Uterus (tissue), 4 donors: Measurements from ENCODE around the gene TMCO1. TPM values are rescaled to one million over a fixed set of nuclear protein-coding genes. Genes with fewer than 3 reads are reported as not detected.

Experiments used
- DNase-seq, 2 donors: peaks; one replicate each; pipeline ENCODE4 v3.0.0-alpha.2; 2019 to 2020
- H3K27ac ChIP-seq, 2 donors: fragments of 200-600 bp; sonication (generic); 1 replicate in 1 of 2; 2 replicates in 1 of 2; pipeline ENCODE4 v1.5.1; 2016 to 2018
- H3K27me3 ChIP-seq, 2 donors: fragments of 200-600 bp; sonication (generic); one replicate each; pipeline ENCODE4 v1.5.1; 2018 to 2019; ENCODE audit warnings: control low read depth in 1 of 2
- H3K36me3 ChIP-seq, 2 donors: fragments of 200-600 bp; sonication (generic); one replicate each; pipeline ENCODE4 v1.5.1; 2019; ENCODE audit warnings: control low read depth in 1 of 2
- H3K4me1 ChIP-seq, 2 donors: fragments of 200-600 bp; sonication (generic); one replicate each; pipeline ENCODE4 v1.5.1; 2018 to 2019; ENCODE audit warnings: control low read depth in 1 of 2
- H3K4me3 ChIP-seq, 2 donors: fragments of 200-600 bp; sonication (generic); 1 replicate in 1 of 2; 2 replicates in 1 of 2; pipeline ENCODE4 v1.5.1; 2018 to 2019; ENCODE audit warnings: mild to moderate bottlenecking in 1 of 2
- H3K9me3 ChIP-seq, 2 donors: fragments of 200-600 bp; sonication (generic); one replicate each; pipeline ENCODE4 v1.5.1; 2019; ENCODE audit warnings: control low read depth in 1 of 2
- CTCF ChIP-seq, 4 experiments: fragments of 200-600 bp in 2 of 4; fragments of 450-650 bp in 2 of 4; sonication (generic) in 2 of 4; IDR thresholded peaks; one replicate each; pipeline ENCODE4 v1.5.1; 2016 to 2019; ENCODE audit warnings: antibody characterized with exemption in 4 of 4, mild to moderate bottlenecking in 2 of 4, moderate library complexity in 1 of 4
- POLR2A ChIP-seq, 2 donors: fragments of 450-650 bp; IDR thresholded peaks; one replicate each; pipeline ENCODE4 v1.6.1; 2016; ENCODE audit warnings: antibody characterized with exemption in 2 of 2, mild to moderate bottlenecking in 1 of 2, moderate library complexity in 1 of 2
- intact Hi-C: fragments of 100-400 bp; cut with DNase I; formaldehyde crosslinking; loops from one replicate; pipeline ENCODE4 v1.15.1; 2023; ENCODE audit warnings: low total_unique reads
- total RNA-seq, 4 donors: library from RNA; depleted of rRNA in 3 of 4; stranded (reverse); fragments of >200 nt in 3 of 4; gene quantifications; one replicate each; pipeline versions ENCODE4 v1.1.0 to v1.2.4, GENCODE V29; 2014 to 2023
- donor health status: DM: yes; HTN: yes; CAD: no.

The TMCO1 gene
- total RNA-seq, 4 donors from 2014 or later, result 36.2 to 87.1 (median 54.8) TPM

GRCh38 chr1:165697491-165697880 lies 71.2 kb downstream of the TMCO1 start:
- H3K27ac ChIP-seq, result peak overlapping the region; percentile 91 to 98
- H3K9me3 ChIP-seq, result no peaks in the 10 kb centered on the region
- intact Hi-C loops, result no loop called here
- TF ChIP-seq CTCF (IDR thresholded peaks at IDR 0.05), result no peak
- no peak for TF ChIP-seq POLR2A (IDR thresholded peaks at IDR 0.05)
- peaks cover 13 to 14% of the 10 kb centered on the region in 2 donors for H3K4me1 ChIP-seq
- DNase-seq, result no peak
- peak overlapping the region; percentile 75 to 93 for H3K4me3 ChIP-seq
- no peaks in the 10 kb centered on the region for H3K27me3 ChIP-seq
- H3K36me3 ChIP-seq, result no peaks in the 10 kb centered on the region

GRCh38 chr1:165696625-165697100 lies 72.0 kb downstream of the TMCO1 start:
- peak overlapping the region; percentile 0 to 91 for H3K27ac ChIP-seq
- H3K4me1 ChIP-seq, result peaks cover 13 to 14% of the 10 kb centered on the region in 2 donors
- no peaks in the 10 kb centered on the region for H3K36me3 ChIP-seq
- no peak overlapping the region for H3K4me3 ChIP-seq
- no peaks in the 10 kb centered on the region for H3K9me3 ChIP-seq
- intact Hi-C loops, result no loop called here
- no peaks in the 10 kb centered on the region for H3K27me3 ChIP-seq
- TF ChIP-seq CTCF (IDR thresholded peaks at IDR 0.05), result no peak
- no peak for TF ChIP-seq POLR2A (IDR thresholded peaks at IDR 0.05)
- DNase-seq, result peak; percentile 16 to 24

GRCh38 chr1:165695031-165695430 lies 73.6 kb downstream of the TMCO1 start:
- Histone ChIP-seq H3K4me3 (no peak overlapping the region), H3K27me3 (no peaks in the 10 kb centered on the region), H3K27ac (no peak overlapping the region), H3K9me3 (no peaks in the 10 kb centered on the region), H3K4me1 (peaks cover 13 to 14% of the 10 kb centered on the region in 2 donors), H3K36me3 (no peaks in the 10 kb centered on the region)
- no peak for DNase-seq
- TF ChIP-seq POLR2A (IDR thresholded peaks at IDR 0.05) (no peak), CTCF (IDR thresholded peaks at IDR 0.05) (no peak)
- intact Hi-C loops, result no loop called here

GRCh38 chr1:165688046-165688445 lies 80.6 kb downstream of the TMCO1 start:
- no peak overlapping the region for H3K27ac ChIP-seq

GRCh38 chr1:165686971-165687433 lies 81.7 kb downstream of the TMCO1 start:
- no peaks in the 10 kb centered on the region for H3K27me3 ChIP-seq
- DNase-seq, result no peak
- H3K9me3 ChIP-seq, result no peaks in the 10 kb centered on the region
- H3K36me3 ChIP-seq, result no peaks in the 10 kb centered on the region
- intact Hi-C loops, result no loop called here
- TF ChIP-seq CTCF (IDR thresholded peaks at IDR 0.05) (no peak), POLR2A (IDR thresholded peaks at IDR 0.05) (no peak)
- H3K27ac ChIP-seq, result no peak overlapping the region
- no peak overlapping the region for H3K4me3 ChIP-seq
- H3K4me1 ChIP-seq, result no peaks in the 10 kb centered on the region

More at GRCh38 chr1:165688046-165688445, 80.6 kb downstream of the TMCO1 start:
- intact Hi-C loops, result no loop called here
- no peak overlapping the region for H3K4me3 ChIP-seq
- DNase-seq, result no peak
- H3K4me1 ChIP-seq, result no peaks in the 10 kb centered on the region
- no peaks in the 10 kb centered on the region for H3K27me3 ChIP-seq
- no peak for TF ChIP-seq CTCF (IDR thresholded peaks at IDR 0.05)
- TF ChIP-seq POLR2A (IDR thresholded peaks at IDR 0.05), result no peak
- H3K9me3 ChIP-seq, result no peaks in the 10 kb centered on the region
- no peaks in the 10 kb centered on the region for H3K36me3 ChIP-seq
